Measurements from ENCODE around the gene RANBP10. TPM values are rescaled to one million over a fixed set of nuclear protein-coding genes. Genes with fewer than 3 reads are reported as not detected.

The RANBP10 gene
- total and polyA plus RNA-seq, 4 donors = 6.7 to 23.0 (median 14.3) TPM

DNA sequence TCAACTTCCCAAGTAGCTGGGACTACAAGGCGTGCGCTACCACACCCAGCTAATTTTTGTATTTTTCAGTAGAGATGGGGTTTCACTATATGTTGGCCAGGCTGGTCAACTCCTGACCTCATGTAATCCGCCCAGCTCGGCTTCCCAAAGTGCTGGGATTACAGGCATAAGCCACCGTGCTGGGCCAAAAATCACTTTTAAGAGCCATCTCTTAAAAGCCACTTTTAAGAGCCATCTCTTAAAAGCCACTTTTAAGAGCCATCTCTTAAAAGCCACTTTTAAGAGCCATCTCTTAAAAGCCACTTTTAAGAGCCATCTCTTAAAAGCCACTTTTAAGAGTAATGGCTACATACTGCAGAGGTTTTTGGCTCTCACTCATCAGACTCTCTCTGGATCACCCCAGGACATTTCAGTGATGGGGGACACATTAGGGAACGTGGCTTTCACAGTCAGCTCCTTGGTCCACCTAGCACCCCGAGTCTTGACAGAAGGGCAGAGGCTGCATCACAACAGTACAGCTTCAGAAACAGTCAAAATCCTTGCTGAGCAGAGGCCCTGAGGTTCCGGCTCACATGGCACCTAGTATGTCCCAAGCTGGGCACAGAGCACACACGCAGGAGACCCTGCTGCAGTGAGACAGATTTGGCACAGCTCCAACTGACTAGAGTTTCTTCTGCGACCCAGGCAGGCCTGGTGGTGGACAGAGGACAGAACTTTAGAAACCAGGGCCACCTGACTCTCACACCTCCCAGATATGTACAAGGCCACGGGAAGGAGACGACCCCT is 23.6 kb downstream of the RANBP10 start:
- no peak overlapping the region for H3K9ac ChIP-seq (ENCODE audit: insufficient read depth in 1 of 2, low read length in 2 of 2)
- H3K36me3 ChIP-seq (ENCODE audit: control insufficient read depth in 4 of 4, insufficient read depth in 4 of 4, low read length in 4 of 4) = peaks cover 0 to 3% (median under 1%) of the 10 kb centered on the region in 4 donors
- H3K4me1 ChIP-seq (ENCODE audit: control insufficient read depth in 5 of 5, insufficient read depth in 5 of 5, low read length in 5 of 5) = peaks cover 0 to 11% (median 0%) of the 10 kb centered on the region in 5 donors
- ATAC-seq (ENCODE audit: insufficient read depth, low FRiP score) = no peak
- H3K27ac ChIP-seq (ENCODE audit: low read depth in 1 of 2, low read length in 1 of 2) = no peak overlapping the region
- H3K9me3 ChIP-seq (ENCODE audit: control insufficient read depth in 4 of 4, insufficient read depth in 3 of 4, low read length in 3 of 4) = no peaks in the 10 kb centered on the region
- TF ChIP-seq CTCF (IDR thresholded peaks at IDR 0.05; ENCODE audit: control extremely low read depth, extremely low read depth) = no peak
- WGBS, 2 donors = 71 to 84% methylated on average over 12 of the region's 12 CpGs
- H3K4me3 ChIP-seq = no peak overlapping the region
- H3K27me3 ChIP-seq (ENCODE audit: control insufficient read depth in 3 of 3, insufficient read depth in 3 of 3, low read length in 2 of 3) = no peaks in the 10 kb centered on the region
- DNase-seq = peak in 1 of 3 donors; percentile 16

DNA sequence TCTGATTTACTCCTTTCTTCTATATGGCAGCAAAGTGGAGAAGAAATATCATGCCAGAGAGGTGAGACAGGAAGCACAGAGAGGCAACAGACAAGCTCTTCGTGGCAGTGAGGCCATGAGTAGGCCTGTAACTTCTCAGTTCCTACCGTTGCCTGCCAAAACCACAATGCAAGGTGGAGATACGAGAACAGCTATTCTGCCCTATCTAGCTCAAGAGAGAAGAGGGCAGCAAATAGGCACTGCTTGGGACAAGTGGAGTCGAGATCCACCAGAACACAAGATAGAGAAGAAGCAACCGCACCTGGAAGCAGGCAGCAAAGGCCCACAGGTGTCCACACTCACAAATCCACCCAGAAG is 24.8 kb downstream of the RANBP10 start:
- Histone ChIP-seq H3K9me3 (ENCODE audit: control insufficient read depth in 4 of 4, insufficient read depth in 3 of 4, low read length in 3 of 4) (no peaks in the 10 kb centered on the region), H3K4me1 (ENCODE audit: control insufficient read depth in 5 of 5, insufficient read depth in 5 of 5, low read length in 5 of 5) (peaks cover 0 to 11% (median 0%) of the 10 kb centered on the region in 5 donors), H3K4me3 (no peak overlapping the region), H3K27me3 (ENCODE audit: control insufficient read depth in 3 of 3, insufficient read depth in 3 of 3, low read length in 2 of 3) (no peaks in the 10 kb centered on the region), H3K27ac (ENCODE audit: low read depth in 1 of 2, low read length in 1 of 2) (no peak overlapping the region), H3K36me3 (ENCODE audit: control insufficient read depth in 4 of 4, insufficient read depth in 4 of 4, low read length in 4 of 4) (peaks cover 0 to 3% (median under 1%) of the 10 kb centered on the region in 4 donors), H3K9ac (ENCODE audit: insufficient read depth in 1 of 2, low read length in 2 of 2) (no peak overlapping the region)
- WGBS, 2 donors = 46 to 54% methylated on average over 5 of the region's 5 CpGs
- DNase-seq = no peak
- TF ChIP-seq CTCF (IDR thresholded peaks at IDR 0.05; ENCODE audit: control extremely low read depth, extremely low read depth) = no peak
- ATAC-seq (ENCODE audit: insufficient read depth, low FRiP score) = no peak

DNA sequence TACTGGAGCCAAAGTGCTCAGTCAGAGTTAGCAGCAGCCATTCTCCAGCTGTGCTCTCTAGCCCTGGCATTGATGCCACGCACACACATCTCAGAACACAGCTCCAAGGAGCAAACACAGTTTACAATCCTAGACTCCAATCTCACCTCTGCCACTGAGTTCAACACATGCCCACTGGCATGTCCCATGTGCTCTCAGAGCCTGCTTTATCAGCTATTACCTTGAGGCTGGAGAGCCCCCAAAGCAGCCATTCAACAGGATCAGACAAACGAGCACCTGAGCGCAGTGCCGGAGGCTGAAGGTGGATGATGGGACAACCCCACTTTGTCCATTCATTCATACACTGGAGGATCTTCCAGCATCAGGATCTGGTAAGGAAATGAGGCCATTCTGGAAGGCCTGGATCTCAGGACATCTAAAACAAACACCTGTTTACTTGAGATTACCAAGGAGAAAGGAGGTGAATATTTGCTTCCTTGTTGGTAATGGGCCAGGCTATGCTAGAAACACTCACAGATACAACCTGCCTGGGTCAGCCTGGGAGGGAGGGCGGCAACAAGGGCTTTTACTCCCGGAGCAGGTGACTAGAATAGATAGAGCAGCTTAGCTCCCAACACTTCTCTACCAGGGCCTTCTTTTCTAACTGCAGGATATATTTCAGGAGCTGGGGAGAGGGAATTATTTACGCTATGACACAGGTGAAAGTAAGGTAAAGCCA is 25.4 kb downstream of the RANBP10 start:
- Histone ChIP-seq H3K27me3 (ENCODE audit: control insufficient read depth in 3 of 3, insufficient read depth in 3 of 3, low read length in 2 of 3) (no peaks in the 10 kb centered on the region), H3K4me1 (ENCODE audit: control insufficient read depth in 5 of 5, insufficient read depth in 5 of 5, low read length in 5 of 5) (peaks cover 0 to 11% (median 0%) of the 10 kb centered on the region in 5 donors), H3K36me3 (ENCODE audit: control insufficient read depth in 4 of 4, insufficient read depth in 4 of 4, low read length in 4 of 4) (peaks cover 0 to 3% (median under 1%) of the 10 kb centered on the region in 4 donors), H3K27ac (ENCODE audit: low read depth in 1 of 2, low read length in 1 of 2) (no peak overlapping the region), H3K9me3 (ENCODE audit: control insufficient read depth in 4 of 4, insufficient read depth in 3 of 4, low read length in 3 of 4) (no peaks in the 10 kb centered on the region), H3K4me3 (no peak overlapping the region), H3K9ac (ENCODE audit: insufficient read depth in 1 of 2, low read length in 2 of 2) (no peak overlapping the region)
- ATAC-seq (ENCODE audit: insufficient read depth, low FRiP score) (no peak), DNase-seq (no peak)
- WGBS, 2 donors = 80 to 85% methylated on average over 7 of the region's 7 CpGs
- no peak for TF ChIP-seq CTCF (IDR thresholded peaks at IDR 0.05; ENCODE audit: control extremely low read depth, extremely low read depth)

Measured in lung (tissue), 12 donors.